HFF-Myc (cell line): Measurements from ENCODE around the gene TFG.
A peak's percentile ranks its signal among the peaks of the same experiment; 100 is the strongest.
"Not testable (repeated sequence)": the region's sequence is repeated elsewhere in the genome, so short reads cannot be mapped to it uniquely, and the experiment has no call there.

ENCODE experiments used
- DNase-seq: peaks from one replicate; pipeline ENCODE4 v3.0.0-alpha.2; 2011; ENCODE audit warnings: low read depth; ENCODE audit errors: extremely low read depth
- H3K4me3 ChIP-seq: replicated peaks from 2 replicates; pipeline ENCODE4 v1.5.1; 2011; ENCODE audit warnings: low read depth, mild to moderate bottlenecking, control low read depth, low read length
- TF ChIP-seq, protein P1 (sequence below): IDR thresholded peaks from 2 replicates; pipeline ENCODE4 v1.5.1; 2012; ENCODE audit warnings: mild to moderate bottlenecking, low read depth, low read length, control low read depth; ENCODE audit errors: missing control alignments

Gene TFG

DNA sequence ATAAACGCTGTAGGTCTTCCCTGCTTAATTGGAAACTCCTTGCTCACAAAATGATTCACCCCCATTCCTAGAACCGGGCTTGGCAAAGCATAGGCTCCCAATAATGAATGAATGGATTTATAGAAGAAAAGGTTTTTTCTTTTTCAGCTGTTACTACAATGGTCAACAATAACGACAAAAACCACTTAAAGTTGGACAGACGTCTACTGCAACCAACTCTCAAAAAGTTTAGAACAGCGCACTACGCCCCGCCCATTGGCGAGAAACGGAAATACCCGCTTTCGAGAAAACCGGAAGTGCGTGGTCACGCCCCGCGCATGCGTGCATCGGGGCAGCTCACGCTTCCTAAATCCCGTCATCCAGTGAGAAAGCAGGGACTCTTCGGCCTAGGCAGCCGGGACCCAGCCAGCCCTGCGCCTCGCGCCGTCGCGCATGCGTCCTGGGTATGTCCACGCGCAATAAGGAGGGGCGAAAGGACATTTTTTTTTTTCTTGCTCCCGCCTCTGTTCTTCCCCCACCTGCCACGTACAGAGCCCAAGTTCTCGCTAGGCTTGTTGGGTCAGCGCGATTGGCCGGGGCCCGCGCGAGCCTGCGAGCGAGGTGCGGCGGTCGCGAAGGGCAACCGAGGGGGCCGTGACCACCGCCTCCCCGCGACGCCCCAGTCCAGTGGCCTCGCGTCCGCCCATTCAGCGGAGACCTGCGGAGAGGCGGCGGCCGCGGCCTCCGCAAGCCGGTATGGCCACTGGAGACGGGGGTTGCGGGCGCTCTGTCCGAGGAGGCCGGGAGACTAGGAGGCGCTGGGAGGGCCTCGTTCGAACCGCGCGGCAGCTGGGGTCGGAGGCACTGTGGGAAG, at the start of gene TFG:
TSS of gene TFG (plus strand) at position 506 of the 853 bp plus-strand sequence. CDS start 4,192 bp downstream, outside the sequence.
- peak; percentile 98 for DNase-seq
- peak within 1 kb of the TSS; percentile 56 for H3K4me3 ChIP-seq
- TF ChIP-seq, protein P1, sequence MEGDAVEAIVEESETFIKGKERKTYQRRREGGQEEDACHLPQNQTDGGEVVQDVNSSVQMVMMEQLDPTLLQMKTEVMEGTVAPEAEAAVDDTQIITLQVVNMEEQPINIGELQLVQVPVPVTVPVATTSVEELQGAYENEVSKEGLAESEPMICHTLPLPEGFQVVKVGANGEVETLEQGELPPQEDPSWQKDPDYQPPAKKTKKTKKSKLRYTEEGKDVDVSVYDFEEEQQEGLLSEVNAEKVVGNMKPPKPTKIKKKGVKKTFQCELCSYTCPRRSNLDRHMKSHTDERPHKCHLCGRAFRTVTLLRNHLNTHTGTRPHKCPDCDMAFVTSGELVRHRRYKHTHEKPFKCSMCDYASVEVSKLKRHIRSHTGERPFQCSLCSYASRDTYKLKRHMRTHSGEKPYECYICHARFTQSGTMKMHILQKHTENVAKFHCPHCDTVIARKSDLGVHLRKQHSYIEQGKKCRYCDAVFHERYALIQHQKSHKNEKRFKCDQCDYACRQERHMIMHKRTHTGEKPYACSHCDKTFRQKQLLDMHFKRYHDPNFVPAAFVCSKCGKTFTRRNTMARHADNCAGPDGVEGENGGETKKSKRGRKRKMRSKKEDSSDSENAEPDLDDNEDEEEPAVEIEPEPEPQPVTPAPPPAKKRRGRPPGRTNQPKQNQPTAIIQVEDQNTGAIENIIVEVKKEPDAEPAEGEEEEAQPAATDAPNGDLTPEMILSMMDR = no peak

DNA sequence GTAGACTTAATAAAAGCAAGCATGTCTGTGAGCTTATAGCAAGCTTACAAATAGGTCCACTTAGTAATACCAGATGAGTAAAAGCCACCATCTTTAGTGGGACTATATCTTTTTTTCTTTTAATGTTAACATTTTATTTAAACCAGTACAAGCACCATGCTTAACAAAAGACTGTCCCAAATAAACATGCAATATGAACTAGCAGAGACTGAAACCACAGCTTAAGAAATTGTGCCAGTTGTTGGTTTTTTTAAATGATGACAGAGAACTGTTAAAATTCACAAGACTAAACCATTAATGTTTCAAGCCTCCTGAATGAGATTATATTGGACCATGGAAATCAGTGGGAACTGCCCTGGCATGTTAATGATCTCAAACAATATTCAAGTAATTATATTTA, 48.0 kb upstream of the TFG start:
- H3K4me3 ChIP-seq, DNase-seq: not testable (repeated sequence)

DNA sequence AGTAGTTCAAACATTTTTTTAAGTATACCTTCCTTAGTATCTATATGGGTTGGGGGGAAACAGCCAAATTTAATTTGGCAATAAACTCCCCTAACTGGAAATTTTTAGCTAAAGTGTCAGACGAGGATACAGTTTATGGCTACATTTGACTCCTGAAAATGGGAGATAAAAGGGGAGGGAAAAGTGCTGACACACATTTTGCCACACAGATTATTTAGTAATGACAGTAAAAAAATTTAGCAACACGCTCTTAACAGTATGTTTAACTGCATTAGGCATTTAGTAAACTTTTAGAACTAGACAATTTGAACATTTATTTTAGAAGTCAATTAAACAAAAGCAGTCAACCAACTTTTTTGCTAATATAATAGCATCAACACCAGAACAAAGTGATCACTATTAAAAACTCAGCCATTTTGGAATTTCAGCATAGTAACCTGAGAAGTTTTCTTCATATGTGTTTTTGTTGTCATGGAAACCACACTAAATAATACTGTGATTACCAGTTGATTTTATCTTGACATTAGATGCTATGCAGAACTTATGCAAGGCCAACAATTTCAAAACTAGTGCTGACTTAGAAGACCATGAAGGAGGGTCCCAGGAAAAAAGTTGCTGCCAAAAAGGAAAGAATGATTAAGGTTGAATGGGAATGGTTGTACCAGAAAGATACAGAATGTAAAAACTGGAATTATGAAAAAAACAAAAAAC, 47.0 kb upstream of the TFG start:
- H3K4me3 ChIP-seq = no peak overlapping the region
- TF ChIP-seq, protein P1 = no peak
- DNase-seq = no peak

DNA sequence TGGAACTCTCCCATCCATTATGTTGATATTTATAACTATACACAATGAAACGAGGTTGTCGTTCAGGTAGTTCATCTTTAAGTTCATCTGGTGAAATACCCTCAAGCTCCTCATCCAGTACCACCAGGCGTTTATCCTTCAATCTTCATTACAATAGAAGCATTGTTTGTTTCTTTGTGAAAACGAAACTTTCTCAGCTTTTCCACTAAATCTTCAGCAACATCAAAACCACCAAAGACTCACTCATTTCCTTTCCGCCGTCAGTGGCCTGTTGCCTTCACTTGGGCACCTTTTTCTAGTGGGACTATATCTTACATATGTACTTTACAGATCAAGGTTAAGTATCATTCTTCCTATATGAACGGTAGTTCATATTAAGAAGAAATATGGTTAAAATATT, 44.1 kb upstream of the TFG start:
- TF ChIP-seq, protein P1 = no peak
- DNase-seq = no peak
- no peak overlapping the region for H3K4me3 ChIP-seq

DNA sequence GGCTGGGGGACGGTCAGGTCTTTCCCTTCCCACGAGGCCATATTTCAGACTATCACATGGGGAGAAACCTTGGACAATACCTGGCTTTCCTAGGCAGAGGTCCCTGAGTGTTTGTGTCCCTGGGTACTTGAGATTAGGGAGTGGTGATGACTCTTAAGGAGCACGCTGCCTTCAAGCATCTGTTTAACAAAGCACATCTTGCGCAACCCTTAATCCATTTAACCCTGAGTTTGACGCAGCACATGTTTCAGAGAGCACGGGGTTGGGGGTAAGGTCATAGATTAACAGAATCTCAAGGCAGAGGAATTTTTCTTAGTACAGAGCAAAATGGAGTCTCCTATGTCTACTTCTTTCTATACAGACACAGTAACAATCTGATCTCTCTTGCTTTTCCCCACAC, 42.6 kb upstream of the TFG start:
- not testable (repeated sequence) for DNase-seq, H3K4me3 ChIP-seq

DNA sequence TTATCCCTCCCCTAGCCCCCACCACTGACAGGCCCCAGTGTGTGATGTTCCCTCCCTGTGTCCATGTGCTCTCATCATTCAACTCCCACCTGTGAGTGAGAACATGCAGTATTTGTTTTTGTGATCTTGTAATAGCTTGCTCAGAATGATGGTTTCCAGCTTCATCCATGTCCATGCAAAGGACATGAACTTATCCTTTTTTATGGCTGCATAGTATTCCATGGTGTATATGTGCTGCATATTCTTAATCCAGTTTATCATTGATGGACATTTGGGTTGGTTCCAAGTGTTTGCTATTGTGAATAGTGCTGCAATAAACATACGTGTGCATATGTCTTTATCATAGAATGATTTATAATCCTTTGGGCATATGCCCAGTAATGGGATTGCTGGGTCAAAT, 42.0 kb upstream of the TFG start:
- H3K4me3 ChIP-seq, DNase-seq: not testable (repeated sequence)

DNA sequence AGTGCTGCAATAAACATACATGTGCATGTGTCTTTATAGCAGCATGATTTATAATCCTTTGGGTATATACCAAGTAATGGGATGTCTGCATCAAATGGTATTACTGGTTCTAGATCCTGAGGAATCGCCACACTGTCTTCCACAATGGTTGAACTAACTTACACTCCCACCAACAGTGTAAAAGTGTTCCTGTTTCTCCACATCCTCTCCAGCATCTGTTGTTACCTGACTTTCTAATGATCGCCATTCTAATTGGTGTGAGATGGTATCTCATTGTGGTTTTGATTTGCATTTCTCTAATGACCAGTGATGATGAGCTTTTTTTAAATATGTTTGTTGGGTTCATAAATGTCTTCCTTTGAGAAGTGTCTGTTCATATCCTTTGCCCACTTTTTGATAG, 38.3 kb upstream of the TFG start:
- DNase-seq, H3K4me3 ChIP-seq: not testable (repeated sequence)

DNA sequence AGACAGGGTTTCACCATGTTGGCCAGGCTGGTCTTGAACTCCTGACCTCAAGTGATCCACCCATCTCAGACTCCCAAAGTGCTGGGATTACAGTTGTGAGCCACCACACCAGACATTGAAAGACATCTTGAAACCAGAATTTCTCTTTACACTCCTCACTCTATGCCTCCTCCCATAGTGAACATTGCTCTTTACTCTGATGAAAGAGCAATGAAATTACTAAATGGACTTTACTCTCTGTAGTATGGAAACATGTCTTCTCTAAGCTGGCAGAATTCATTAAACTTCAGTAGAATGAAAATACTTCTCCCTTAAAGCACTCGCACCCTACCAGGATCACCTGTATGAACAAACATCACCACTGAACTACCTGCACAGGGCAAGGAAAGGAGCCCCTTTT, 27.8 kb upstream of the TFG start:
- TF ChIP-seq, protein P1 = no peak
- DNase-seq = no peak
- H3K4me3 ChIP-seq = no peak overlapping the region
